ENCODE data around the gene ARL4D. TPM values are rescaled to one million over a fixed set of nuclear protein-coding genes. Genes with fewer than 3 reads are reported as not detected.
"Not testable (repeated sequence)": the region's sequence is repeated elsewhere in the genome, so short reads cannot be mapped to it uniquely, and the experiment has no call there.

Gene ARL4D
- total RNA-seq, result 46.5 TPM

GRCh38 chr17:43398724-43399595 is at the start of gene ARL4D:
TSS of gene ARL4D (plus strand) at chr17:43398993. CDS start at chr17:43399733, 740 bp downstream.
- DNase-seq, result peak; percentile 79

GRCh38 chr17:43349142-43349541 is 49.7 kb upstream of the ARL4D start:
- DNase-seq, result no peak

- DNase-seq, result no peak
Measured at GRCh38 chr17:43350888-43351361, 47.9 kb upstream of the ARL4D start.

- DNase-seq, result no peak
Measured at GRCh38 chr17:43351691-43352090, 47.1 kb upstream of the ARL4D start.

- no peak for DNase-seq
Measured at GRCh38 chr17:43352579-43353331, 46.0 kb upstream of the ARL4D start.

- DNase-seq, result no peak
Measured at GRCh38 chr17:43353393-43353792, 45.4 kb upstream of the ARL4D start.

GRCh38 chr17:43354371-43354770 is 44.4 kb upstream of the ARL4D start:
- no peak for DNase-seq

- no peak for DNase-seq
Measured at GRCh38 chr17:43356450-43356849, 42.3 kb upstream of the ARL4D start.

- no peak for DNase-seq
Measured at GRCh38 chr17:43356999-43357398, 41.8 kb upstream of the ARL4D start.

GRCh38 chr17:43359469-43360110 is 39.2 kb upstream of the ARL4D start:
- DNase-seq, result no peak

- no peak for DNase-seq
Measured at GRCh38 chr17:43360376-43360738, 38.4 kb upstream of the ARL4D start.

- peak; percentile 82 for DNase-seq
Measured at GRCh38 chr17:43360739-43361505, 37.9 kb upstream of the ARL4D start.

GRCh38 chr17:43363181-43363925 is 35.4 kb upstream of the ARL4D start:
- DNase-seq, result no peak

GRCh38 chr17:43363926-43364285 is 34.9 kb upstream of the ARL4D start:
- no peak for DNase-seq

- DNase-seq, result no peak
Measured at GRCh38 chr17:43365356-43365755, 33.4 kb upstream of the ARL4D start.

- DNase-seq, result not testable (repeated sequence)
Measured at GRCh38 chr17:43365921-43366320, 32.9 kb upstream of the ARL4D start.

GRCh38 chr17:43366891-43367736 is 31.7 kb upstream of the ARL4D start:
- no peak for DNase-seq

- no peak for DNase-seq
Measured at GRCh38 chr17:43367737-43368242, 31.0 kb upstream of the ARL4D start.

- DNase-seq, result peak; percentile 66
Measured at GRCh38 chr17:43368740-43369506, 29.9 kb upstream of the ARL4D start.

Measured in occipital lobe (tissue), 2 donors.